Hepatic stellate cell (primary cell): ENCODE data around the gene AIG1.
"Not testable (repeated sequence)": the region's sequence is repeated elsewhere in the genome, so short reads cannot be mapped to it uniquely, and the experiment has no call there.

ENCODE experiments used
- DNase-seq: peaks from one replicate; pipeline ENCODE4 v3.0.0; 2011; ENCODE audit warnings: low spot score

Gene AIG1

GRCh38 chr6:143060806-143061596, at the start of gene AIG1:
TSS of gene AIG1 (plus strand) at chr6:143060889. CDS start at chr6:143060926, 37 bp downstream.
- DNase-seq: no peak

DNA sequence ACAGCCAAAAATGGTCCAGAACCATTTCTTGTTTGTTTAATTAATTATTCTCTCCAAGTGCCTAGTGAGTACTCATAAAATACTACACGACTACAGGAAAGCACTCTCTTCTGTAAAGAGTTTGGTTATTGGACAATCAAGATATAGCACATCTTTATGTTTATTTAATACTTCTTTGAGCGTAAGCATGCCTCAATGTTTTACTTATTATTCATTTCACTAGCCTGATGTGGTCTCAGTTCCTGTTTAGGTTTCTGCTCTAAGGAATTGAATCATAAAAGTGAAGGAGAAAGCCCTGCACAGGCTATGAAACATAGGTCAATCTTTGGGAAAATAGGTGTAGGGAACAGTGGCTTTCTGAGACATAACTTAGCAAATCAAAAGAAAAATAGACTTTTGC, 45.9 kb upstream of the AIG1 start:
- no peak for DNase-seq

DNA sequence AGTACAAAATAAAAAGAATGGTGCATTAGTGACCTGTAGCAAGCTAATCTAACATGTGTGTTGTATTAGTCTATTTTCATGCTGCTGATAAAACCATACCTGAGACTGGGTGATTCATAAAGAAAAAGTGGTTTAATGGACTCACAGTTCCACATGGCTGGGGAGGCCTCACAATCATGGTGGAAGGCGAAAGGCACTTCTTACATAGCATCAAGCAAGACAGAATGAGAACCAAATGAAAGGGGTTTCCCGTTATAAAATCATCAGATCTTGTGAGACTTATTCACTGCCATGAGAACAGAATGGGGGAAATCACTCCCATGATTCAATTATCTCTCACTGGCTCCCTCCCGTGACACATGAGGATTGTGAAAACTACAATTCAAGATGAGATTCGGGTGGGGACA, 45.4 kb upstream of the AIG1 start:
- no peak for DNase-seq

DNA sequence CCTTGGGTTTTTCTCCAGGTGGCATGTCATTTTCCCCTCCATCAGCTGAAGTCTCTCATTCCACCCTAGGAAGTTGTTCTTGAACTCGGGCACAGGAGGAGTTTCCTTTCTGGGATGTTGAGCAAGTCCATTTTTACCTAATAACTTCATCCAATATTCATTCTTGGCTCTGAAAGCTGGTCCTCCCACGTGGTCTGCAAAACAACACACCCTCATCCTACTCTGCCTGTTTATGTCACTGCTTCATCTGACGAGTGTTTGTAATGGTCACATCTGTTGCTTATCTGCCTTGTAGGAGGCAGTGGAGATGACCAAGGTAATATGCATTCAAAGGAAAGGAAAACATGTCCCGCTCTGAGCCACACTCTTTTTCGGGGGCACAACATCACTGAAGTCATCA, 41.7 kb upstream of the AIG1 start:
- no peak for DNase-seq

- not testable (repeated sequence) for DNase-seq
Observed at GRCh38 chr6:143020862-143021261, 39.8 kb upstream of the AIG1 start.

DNA sequence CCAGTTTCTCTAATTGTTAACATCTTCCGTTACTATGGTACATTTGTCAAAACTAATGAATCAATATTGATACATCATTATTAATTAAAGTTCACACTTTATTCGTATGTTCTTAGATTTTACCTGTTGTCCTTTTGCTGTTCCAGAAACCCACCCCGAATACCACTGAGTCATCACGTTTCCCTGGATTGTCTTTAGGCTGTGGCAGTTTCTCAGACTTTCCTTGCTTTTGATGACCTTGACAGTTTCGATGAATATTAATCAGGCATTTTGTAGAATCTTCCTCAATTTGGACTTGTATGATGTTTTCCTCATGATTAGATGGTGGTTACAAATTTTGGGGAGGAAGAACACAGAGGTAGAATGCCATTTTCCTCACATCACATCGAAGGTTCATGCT, 39.1 kb upstream of the AIG1 start:
- no peak for DNase-seq

DNA sequence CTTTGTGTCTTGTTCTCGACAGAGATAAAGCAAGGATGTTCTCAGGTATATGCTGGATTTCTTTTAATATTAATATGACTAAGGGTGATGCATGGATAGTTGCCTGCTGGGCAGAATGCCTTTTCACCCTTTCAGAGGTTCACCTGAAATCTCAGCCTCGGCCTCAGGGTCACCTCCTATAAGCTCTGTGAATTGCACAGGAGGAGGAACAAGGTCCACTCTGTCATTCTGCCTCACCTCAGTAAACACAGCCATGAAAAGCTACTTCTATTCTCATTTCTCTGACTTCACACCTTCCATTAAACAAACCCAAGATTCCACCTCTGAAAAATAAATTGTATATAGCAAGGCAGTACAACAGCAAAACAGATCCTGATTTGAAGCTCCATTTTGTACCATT, 38.1 kb upstream of the AIG1 start:
- DNase-seq: no peak

DNA sequence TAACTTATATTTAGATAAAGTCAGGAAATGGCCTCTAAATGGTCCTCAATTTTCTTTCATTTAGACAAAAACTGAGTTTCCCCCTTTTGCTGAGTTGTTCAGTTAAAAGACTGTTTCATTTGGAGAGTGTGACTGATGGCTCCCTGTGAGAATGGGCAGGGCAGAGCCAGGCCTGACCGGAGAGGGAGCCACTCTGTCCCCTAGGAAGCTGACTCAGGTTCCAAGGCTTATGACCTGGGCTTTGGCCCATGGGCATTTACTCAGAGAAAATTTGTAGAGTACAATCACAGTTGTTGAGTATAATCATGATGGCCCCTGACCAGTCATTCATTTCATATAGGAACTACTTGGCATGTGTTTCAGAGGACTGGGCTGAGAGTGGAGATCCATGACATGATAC, 37.0 kb upstream of the AIG1 start:
- no peak for DNase-seq

DNA sequence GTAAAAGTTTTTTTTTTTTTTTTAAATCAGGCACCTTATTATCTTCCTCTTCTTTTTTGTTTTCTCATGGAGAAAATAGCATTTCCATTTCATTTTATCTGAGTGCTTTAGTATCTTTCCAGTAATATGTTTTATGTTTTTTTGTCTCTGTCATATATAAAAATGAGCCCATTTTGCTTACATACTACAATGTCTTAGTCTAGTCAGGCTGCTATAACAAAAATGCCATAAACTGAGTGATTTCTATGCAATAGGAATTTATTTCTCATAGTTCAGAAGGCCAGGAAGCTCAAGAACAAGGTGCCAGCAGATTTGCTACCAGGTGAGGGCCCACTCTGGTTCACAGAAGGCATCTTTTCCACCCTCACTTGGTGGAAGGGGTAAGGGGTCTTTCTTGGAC, 35.7 kb upstream of the AIG1 start:
- no peak for DNase-seq

DNA sequence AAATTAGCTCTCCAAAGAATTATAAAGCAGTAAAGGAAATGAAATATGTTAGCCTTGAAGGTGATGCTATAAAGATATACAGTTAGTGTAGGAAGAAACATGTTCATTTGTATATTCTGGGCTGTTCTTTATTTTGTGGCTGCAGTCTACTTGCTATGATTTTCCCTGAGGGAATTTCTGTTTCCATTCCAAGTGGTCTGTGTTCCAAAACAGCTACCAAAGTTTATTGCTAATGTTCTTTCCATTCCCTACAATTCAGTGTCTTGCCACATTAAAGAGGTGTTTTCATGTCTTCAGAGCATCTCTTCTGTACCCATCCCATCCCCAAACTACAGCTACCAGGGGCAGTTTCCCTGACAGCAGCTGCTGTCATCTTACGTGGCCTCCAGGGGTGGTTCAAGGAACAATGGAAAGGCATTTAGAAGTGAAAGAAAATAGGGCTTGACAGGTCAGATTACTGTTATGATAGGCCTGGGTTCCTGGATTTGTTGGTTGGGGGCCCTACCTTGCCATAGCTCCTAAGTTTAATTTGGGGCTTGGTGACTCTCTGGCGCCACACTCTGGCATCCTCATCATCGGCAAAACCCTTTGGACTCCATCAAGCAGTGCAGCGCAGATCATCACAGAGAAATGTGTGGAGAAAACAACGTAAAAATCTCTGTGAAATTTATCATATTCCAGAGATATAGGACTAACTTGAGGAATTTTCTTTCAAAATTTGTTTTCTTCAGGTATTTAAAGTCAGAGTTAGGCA, 33.8 kb upstream of the AIG1 start:
- no peak for DNase-seq

GRCh38 chr6:143034689-143035334, 25.9 kb upstream of the AIG1 start:
- no peak for DNase-seq

- no peak for DNase-seq
Observed at GRCh38 chr6:143037470-143037869, 23.2 kb upstream of the AIG1 start.

- DNase-seq: no peak
Observed at GRCh38 chr6:143038833-143039232, 21.9 kb upstream of the AIG1 start.

DNA sequence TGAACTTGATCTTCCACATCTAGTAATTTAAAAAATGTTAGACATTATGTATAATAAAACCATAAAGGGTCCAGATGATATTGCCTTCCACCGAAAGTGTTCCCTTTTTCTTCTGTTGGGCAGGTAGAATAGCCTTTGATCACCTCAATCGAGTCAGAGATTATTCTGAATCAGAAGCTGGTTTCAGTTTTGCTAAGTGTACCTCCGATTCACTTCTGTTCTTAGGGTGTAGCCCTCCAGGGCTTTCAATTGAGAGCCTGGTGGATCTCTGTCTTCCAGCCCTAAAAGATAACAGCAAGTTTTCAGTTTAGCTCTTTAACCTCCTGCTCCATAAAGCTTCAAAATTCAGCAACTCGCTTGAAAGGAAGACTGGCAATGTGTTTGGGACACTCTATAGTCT, 21.1 kb upstream of the AIG1 start:
- no peak for DNase-seq

DNA sequence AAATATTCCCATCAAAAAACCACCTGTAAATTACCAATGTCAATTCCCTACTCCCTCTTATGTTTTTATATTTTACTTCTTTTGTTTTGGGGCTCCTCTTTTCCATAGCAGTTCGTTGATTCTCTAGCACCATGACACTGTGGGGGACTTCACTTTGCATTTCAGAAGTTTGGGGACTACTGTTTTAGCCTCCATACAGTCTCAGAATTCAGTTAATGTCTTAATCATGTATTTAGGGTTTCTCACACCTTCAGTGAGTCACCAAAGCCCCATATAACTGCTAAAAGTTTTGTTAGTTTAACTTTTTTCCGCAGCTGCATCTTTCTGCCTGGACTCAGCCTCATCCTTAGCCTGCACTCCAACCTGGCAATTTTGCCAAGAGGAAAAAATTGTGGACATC, 20.7 kb upstream of the AIG1 start:
- no peak for DNase-seq

GRCh38 chr6:143044345-143044744, 16.3 kb upstream of the AIG1 start:
- DNase-seq: not testable (repeated sequence)

DNA sequence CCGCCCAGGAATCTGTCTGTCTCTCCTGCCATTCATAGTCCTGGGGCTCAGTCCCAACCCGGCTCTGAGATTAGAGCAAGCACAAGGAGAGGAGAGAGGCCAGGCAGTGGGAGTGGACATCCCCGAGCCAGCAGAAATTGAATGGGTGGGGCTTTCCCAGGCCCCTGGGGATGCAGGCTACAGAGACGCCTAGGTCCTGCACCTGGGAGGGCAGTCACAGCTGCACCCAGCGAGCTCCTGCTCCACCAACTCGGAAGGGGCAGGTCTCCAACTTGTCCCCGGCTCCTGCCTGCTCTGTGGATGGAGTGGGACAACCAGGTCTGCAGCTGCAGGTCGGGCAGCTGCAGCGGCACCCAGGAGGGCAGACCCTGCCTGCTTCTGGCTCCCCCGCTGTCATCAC, 11.1 kb upstream of the AIG1 start:
- no peak for DNase-seq

GRCh38 chr6:143050509-143050908, 10.2 kb upstream of the AIG1 start:
- DNase-seq: no peak

DNA sequence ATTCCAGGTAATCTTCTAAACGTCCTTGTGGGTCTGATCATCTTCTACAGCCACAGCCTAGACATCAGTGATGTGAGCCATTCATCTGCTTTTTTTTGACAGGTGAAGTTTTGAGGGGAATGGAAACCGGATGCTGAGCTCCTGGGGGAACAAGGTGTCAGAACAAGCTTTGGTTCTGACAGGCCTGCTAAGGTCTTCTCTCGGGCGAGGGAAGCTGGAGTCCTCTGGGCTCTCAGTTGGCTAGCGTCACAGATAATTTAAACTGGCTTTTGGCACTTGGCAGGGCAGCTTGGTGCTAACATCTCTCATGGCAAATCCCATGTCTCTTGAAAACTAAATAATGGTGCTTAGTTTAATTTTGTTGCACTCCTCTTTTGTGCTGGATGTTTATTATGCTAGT, 8.4 kb upstream of the AIG1 start:
- DNase-seq: no peak

GRCh38 chr6:143053856-143054255, 6.8 kb upstream of the AIG1 start:
- no peak for DNase-seq

- no peak for DNase-seq
Observed at GRCh38 chr6:143054329-143054728, 6.4 kb upstream of the AIG1 start.

DNA sequence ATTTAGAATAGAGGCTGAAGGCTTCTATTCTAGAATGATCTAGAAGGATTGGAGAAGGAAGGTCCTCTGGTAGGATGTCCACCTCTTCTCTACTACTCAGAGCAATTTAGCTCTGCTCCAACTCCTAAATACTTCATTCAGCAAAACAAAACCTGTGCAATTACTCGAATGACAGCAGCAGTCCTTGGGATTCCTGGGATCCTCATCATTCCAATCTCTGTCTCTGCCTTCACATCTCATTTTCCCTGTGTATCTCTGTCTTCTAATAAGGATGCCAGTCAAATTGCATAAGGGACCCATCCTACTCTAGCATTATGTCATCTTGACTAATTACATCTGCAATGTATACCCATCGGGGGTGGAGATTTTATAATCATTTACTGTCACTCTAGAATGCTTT, 5.5 kb upstream of the AIG1 start:
- no peak for DNase-seq

- no peak for DNase-seq
Observed at GRCh38 chr6:143055891-143056290, 4.8 kb upstream of the AIG1 start.
